H1 (cell line): ENCODE data around the gene SNX6. TPM values are rescaled to one million over a fixed set of nuclear protein-coding genes. Genes with fewer than 3 reads are reported as not detected.

Experiments
- CBX8 ChIP-seq: fragments of 300-800, 300-1000 bp; sonication (generic); IDR thresholded peaks from 2 replicates; pipeline ENCODE4 v1.7.1; 2016; ENCODE audit warnings: low read depth, low read length, borderline replicate concordance
- CREB1 ChIP-seq: IDR thresholded peaks from 2 replicates; pipeline ENCODE4 v1.6.1; 2012; ENCODE audit warnings: inconsistent platforms
- polyA plus RNA-seq, 7 experiments: library from polyadenylated mRNA; depleted of rRNA in 3 of 7; stranded (reverse) in 5 of 7; unstranded in 2 of 7; fragments of >200 nt in 5 of 7; fragments of 200-250 nt in 2 of 7; gene quantifications; 1 replicate in 5 of 7; 2 replicates in 1 of 7; 4 replicates in 1 of 7; pipeline versions ENCODE4 v1.2.1 to v1.2.3, GENCODE V29; 2011 to 2013; ENCODE audit warnings: missing spikeins in 2 of 7, mixed read lengths in 2 of 7
- total RNA-seq: library from RNA; stranded (reverse); fragmentation: NEBNext Ultra II Directional; extraction: Animal tissue kit (Norgen Biotek cat#: 25700); gene quantifications from 2 replicates; pipeline ENCODE4 v1.2.1, GENCODE V29; 2021

The SNX6 gene
- total and polyA plus RNA-seq, 2 of the 8 experiments (the other 6 are each of a cell fraction or from before 2014, with no cell fraction given), result 53.4 to 71.1 TPM

- TF ChIP-seq CBX8 (no peak), CREB1 (no peak)
Observed at GRCh38 chr14:34614638-34615037, 15.3 kb downstream of the SNX6 start (continued).
